Spleen (tissue), 7 donors: ENCODE results near the gene CDC42BPB.

ENCODE experiments used
- CTCF ChIP-seq, 11 experiments: fragments of 200-600 bp in 7 of 11; fragments of 450-650 bp in 4 of 11; sonication (generic) in 4 of 11; IDR thresholded peaks in 8 of 11; conservative IDR thresholded peaks in 3 of 11; 1 replicate in 7 of 11; 2 replicates in 4 of 11; pipeline versions ENCODE4 v1.4.0 to v1.8.0; 2016 to 2021; ENCODE audit warnings: antibody characterized with exemption in 11 of 11, inconsistent platforms in 4 of 11, mild to moderate bottlenecking in 1 of 11
- POLR2AphosphoS5 ChIP-seq, 3 donors: sonication (generic); formaldehyde crosslinking; IDR thresholded peaks; one replicate each; pipeline ENCODE4 v1.5.1; 2017; ENCODE audit warnings: antibody characterized with exemption in 3 of 3
- donor health status: DM: no; HTN: no; CAD: no; lungs with moderate emphysema.
- donor health status: DM: no; HTN: no; CAD: no.
- donor health status: DM: no; HTN: no; CAD: no.

- no peak for TF ChIP-seq CTCF (IDR thresholded peaks at IDR 0.05 in 8 of 11, conservative IDR thresholded peaks at IDR 0.05 in 3 of 11)
- no peak for TF ChIP-seq POLR2AphosphoS5 (IDR thresholded peaks at IDR 0.05)
Observed at GRCh38 chr14:103028772-103029171, 28.6 kb downstream of the CDC42BPB start.
